CD14-positive monocyte (primary cell): Measurements from ENCODE around the gene MYOCOS. TPM values are rescaled to one million over a fixed set of nuclear protein-coding genes. Genes with fewer than 3 reads are reported as not detected.
A peak's percentile ranks its signal among the peaks of the same experiment; 100 is the strongest.

Experiments
- DNase-seq, 3 donors: peaks; one replicate each; pipeline ENCODE4 v3.0.0-alpha.2; 2011 to 2022
- H2AFZ ChIP-seq: 2 replicates; pipeline ENCODE4 v1.6.0; 2012; ENCODE audit warnings: mild to moderate bottlenecking, low read depth, low read length, inconsistent platforms; ENCODE audit not compliant: insufficient read depth, poor library complexity, severe bottlenecking
- H3K27ac ChIP-seq, 2 donors: 1 replicate in 1 of 2; 2 replicates in 1 of 2; pipeline ENCODE4 v1.5.1; 2012 to 2013; ENCODE audit warnings: low read length in 2 of 2, control low read depth in 1 of 2, inconsistent platforms in 1 of 2, low read depth in 1 of 2, mild to moderate bottlenecking in 1 of 2
- H3K27me3 ChIP-seq, 2 donors: one replicate each; pipeline versions ENCODE4 v1.6.0 to v1.6.1; 2011 to 2013; ENCODE audit warnings: low read length in 2 of 2; ENCODE audit not compliant: control insufficient read depth in 2 of 2, insufficient read depth in 2 of 2
- H3K36me3 ChIP-seq, 2 donors: replicated peaks in 1 of 2; 1 replicate in 1 of 2; 2 replicates in 1 of 2; pipeline versions ENCODE4 v1.5.1 to v1.6.1; 2012 to 2013; ENCODE audit warnings: low read length in 2 of 2, control low read depth in 1 of 2, inconsistent platforms in 1 of 2, mild to moderate bottlenecking in 1 of 2; ENCODE audit not compliant: insufficient read depth in 2 of 2, control insufficient read depth in 1 of 2
- H3K4me1 ChIP-seq, 2 donors: 1 replicate in 1 of 2; 2 replicates in 1 of 2; pipeline versions ENCODE4 v1.5.1 to v1.6.1; 2012 to 2013; ENCODE audit warnings: low read length in 2 of 2, control low read depth in 1 of 2, inconsistent platforms in 1 of 2, mild to moderate bottlenecking in 1 of 2, moderate library complexity in 1 of 2; ENCODE audit not compliant: insufficient read depth in 2 of 2, control insufficient read depth in 1 of 2
- H3K4me2 ChIP-seq: replicated peaks from 2 replicates; pipeline ENCODE3; 2012; ENCODE audit warnings: low read length, moderate library complexity, mild to moderate bottlenecking; ENCODE audit not compliant: poor library complexity, severe bottlenecking; ENCODE audit errors: extremely low read depth
- H3K4me3 ChIP-seq, 3 experiments: fragments of 200-600 bp in 1 of 3; sonication (generic) in 1 of 3; replicated peaks in 1 of 3; 1 replicate in 2 of 3; 2 replicates in 1 of 3; pipeline ENCODE4 v1.5.1; 2011 to 2013; ENCODE audit warnings: low read length in 3 of 3, mild to moderate bottlenecking in 3 of 3, control low read depth in 2 of 3, low read depth in 2 of 3, inconsistent platforms in 1 of 3, moderate library complexity in 1 of 3
- H3K79me2 ChIP-seq: 2 replicates; pipeline ENCODE4 v1.6.0; 2012; ENCODE audit warnings: mild to moderate bottlenecking, control low read depth, inconsistent platforms, low read length, moderate library complexity; ENCODE audit not compliant: insufficient read depth
- H3K9ac ChIP-seq: 2 replicates; pipeline ENCODE4 v1.6.0; 2017; ENCODE audit warnings: low read length, mild to moderate bottlenecking; ENCODE audit not compliant: insufficient read depth, poor library complexity, severe bottlenecking
- H3K9me3 ChIP-seq, 2 donors: replicated peaks in 1 of 2; 1 replicate in 1 of 2; 2 replicates in 1 of 2; pipeline versions ENCODE4 v1.5.1 to v1.6.1; 2012 to 2013; ENCODE audit warnings: low read length in 2 of 2, control low read depth in 1 of 2; ENCODE audit not compliant: control insufficient read depth in 1 of 2, insufficient read depth in 1 of 2
- H4K20me1 ChIP-seq: 2 replicates; pipeline ENCODE4 v1.6.0; 2012; ENCODE audit warnings: mild to moderate bottlenecking, low read length, control low read depth, moderate library complexity; ENCODE audit not compliant: insufficient read depth
- H3K27ac Mint-ChIP-seq, 7 donors: one replicate each; pipeline ENCODE4 v1.8.0; 2020; ENCODE audit warnings: mild to moderate bottlenecking in 7 of 7, mixed read lengths in 7 of 7, moderate library complexity in 6 of 7, inconsistent platforms in 2 of 7
- H3K27me3 Mint-ChIP-seq, 3 donors: one replicate each; pipeline ENCODE4 v1.8.0; 2021 to 2022; ENCODE audit warnings: low read depth in 3 of 3, mild to moderate bottlenecking in 3 of 3, mixed read lengths in 3 of 3, moderate library complexity in 3 of 3, inconsistent platforms in 1 of 3
- H3K36me3 Mint-ChIP-seq, 2 donors: one replicate each; pipeline ENCODE4 v1.8.0; 2020; ENCODE audit warnings: mixed read lengths in 2 of 2, inconsistent platforms in 1 of 2, mild to moderate bottlenecking in 1 of 2
- H3K4me1 Mint-ChIP-seq: one replicate; pipeline ENCODE4 v1.8.0; 2020; ENCODE audit warnings: mild to moderate bottlenecking, mixed read lengths
- H3K4me3 Mint-ChIP-seq, 2 donors: one replicate each; pipeline ENCODE4 v1.8.0; 2020; ENCODE audit warnings: mild to moderate bottlenecking in 2 of 2, mixed read lengths in 2 of 2, moderate library complexity in 1 of 2
- H3K9me3 Mint-ChIP-seq, 7 donors: one replicate each; pipeline ENCODE4 v1.8.0; 2020 to 2022; ENCODE audit warnings: mixed read lengths in 7 of 7, mild to moderate bottlenecking in 6 of 7, moderate library complexity in 6 of 7, inconsistent platforms in 2 of 7
- CTCF ChIP-seq: fragments of 200-600 bp; IDR thresholded peaks from one replicate; pipeline ENCODE4 v1.8.0; 2022; ENCODE audit warnings: antibody characterized with exemption, mild to moderate bottlenecking
- WGBS: methylation state at CpG from one replicate; pipeline ENCODE4 v1.1.5; 2013; ENCODE audit warnings: missing lambda C conversion rate; ENCODE audit not compliant: insufficient coverage; 5-methylcytosine and 5-hydroxymethylcytosine counted together
- intact Hi-C, 2 donors: fragments of 100-400 bp; cut with micrococcal nuclease; formaldehyde crosslinking; loops; one replicate each; pipeline versions ENCODE4 v1.15.0 to v1.15.1; 2023
- polyA plus RNA-seq, 3 donors: library from polyadenylated mRNA; depleted of rRNA in 1 of 3; unstranded in 2 of 3; stranded (reverse) in 1 of 3; fragments of 300-500 nt in 2 of 3; fragments of >200 nt in 1 of 3; fragmentation: Illumina TruSeq in 2 of 3; gene quantifications; 1 replicate in 2 of 3; 2 replicates in 1 of 3; pipeline ENCODE4 v1.2.3, GENCODE V29; 2012 to 2021

Gene MYOCOS
- polyA plus RNA-seq, 3 donors: not detected

DNA sequence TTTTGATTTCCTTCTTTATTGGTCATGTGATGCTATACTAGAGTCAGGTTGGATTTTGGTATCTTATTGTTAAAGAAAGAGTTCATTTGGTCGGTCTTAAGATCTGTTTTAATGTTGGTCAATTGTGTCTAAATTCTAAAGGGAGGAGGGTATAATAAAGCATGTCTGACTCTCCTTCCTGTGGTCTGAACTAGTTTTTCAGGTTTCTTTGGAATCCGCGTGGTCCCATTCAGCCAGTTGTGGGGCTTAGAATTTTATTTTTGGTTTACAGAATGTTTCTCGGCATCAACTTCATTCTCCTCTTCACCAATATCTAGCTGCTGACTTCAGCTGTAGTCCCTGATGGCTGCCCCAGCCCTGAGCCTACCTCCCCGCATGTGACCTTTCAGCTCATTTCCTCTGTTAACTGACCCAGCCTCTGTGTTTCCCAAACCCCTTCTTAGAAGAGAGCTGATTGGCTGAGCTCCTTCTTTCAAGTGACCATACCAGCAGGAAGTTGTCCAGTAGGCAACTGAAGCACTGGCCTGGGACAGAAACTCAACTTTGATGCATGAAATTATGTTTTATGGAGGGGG lies 39.1 kb downstream of the MYOCOS start:
- H3K4me2 ChIP-seq: no peak overlapping the region
- Mint-ChIP-seq H3K27ac (no peak overlapping the region), H3K4me1 (no peaks in the 10 kb centered on the region), H3K36me3 (no peaks in the 10 kb centered on the region), H3K4me3 (peak overlapping the region in 1 of 2 donors; percentile 18), H3K9me3 (peaks cover 0 to 2% (median 0%) of the 10 kb centered on the region in 7 donors), H3K27me3 (peaks cover 0 to 5% (median 1%) of the 10 kb centered on the region in 3 donors)
- no peak overlapping the region for H3K9ac ChIP-seq
- H2AFZ ChIP-seq: peak overlapping the region; percentile 15
- no peaks in the 10 kb centered on the region for H3K36me3 ChIP-seq
- 100% methylated on average over 1 of the region's 5 CpGs for WGBS
- TF ChIP-seq CTCF: no peak
- no peaks in the 10 kb centered on the region for H3K4me1 ChIP-seq
- DNase-seq: no peak
- no peak overlapping the region for H3K27ac ChIP-seq
- no peaks in the 10 kb centered on the region for H3K27me3 ChIP-seq
- intact Hi-C loops: no loop called here
- no peaks in the 10 kb centered on the region for H3K9me3 ChIP-seq
- H3K79me2 ChIP-seq: no peaks in the 10 kb centered on the region
- H3K4me3 ChIP-seq: no peak overlapping the region
- H4K20me1 ChIP-seq: no peaks in the 10 kb centered on the region

GRCh38 chr1:171663036-171663853 lies 41.2 kb downstream of the MYOCOS start:
- intact Hi-C loops: no loop called here
- Mint-ChIP-seq H3K4me1 (no peaks in the 10 kb centered on the region), H3K4me3 (no peak overlapping the region), H3K27me3 (peaks cover 0 to 3% (median 2%) of the 10 kb centered on the region in 3 donors), H3K9me3 (peaks cover 0 to 2% (median 0%) of the 10 kb centered on the region in 7 donors), H3K36me3 (no peaks in the 10 kb centered on the region), H3K27ac (no peak overlapping the region)
- H3K4me2 ChIP-seq: no peak overlapping the region
- WGBS: 94% methylated on average over 3 of the region's 7 CpGs
- no peaks in the 10 kb centered on the region for H3K4me1 ChIP-seq
- H3K9ac ChIP-seq: no peak overlapping the region
- H3K27ac ChIP-seq: no peak overlapping the region
- H3K4me3 ChIP-seq: no peak overlapping the region
- no peak for TF ChIP-seq CTCF
- H2AFZ ChIP-seq: no peak overlapping the region
- H4K20me1 ChIP-seq: no peaks in the 10 kb centered on the region
- H3K79me2 ChIP-seq: no peaks in the 10 kb centered on the region
- H3K36me3 ChIP-seq: no peaks in the 10 kb centered on the region
- DNase-seq: no peak
- no peaks in the 10 kb centered on the region for H3K27me3 ChIP-seq
- no peaks in the 10 kb centered on the region for H3K9me3 ChIP-seq
